Endodermal cell (in vitro differentiated cells): ENCODE data around the gene GLA. TPM values are rescaled to one million over a fixed set of nuclear protein-coding genes. Genes with fewer than 3 reads are reported as not detected.

ENCODE experiments used
- DNase-seq: peaks from one replicate; pipeline ENCODE4 v3.0.0-alpha.2; 2017
- H3K27ac ChIP-seq: 2 replicates; pipeline ENCODE4 v1.5.1; 2013; ENCODE audit warnings: mild to moderate bottlenecking, low read depth, low read length, moderate library complexity
- H3K27me3 ChIP-seq: 2 replicates; pipeline ENCODE4 v1.6.1; 2013; ENCODE audit warnings: mild to moderate bottlenecking, low read length, moderate library complexity; ENCODE audit not compliant: insufficient read depth, control insufficient read depth, poor library complexity, severe bottlenecking
- H3K36me3 ChIP-seq: 2 replicates; pipeline ENCODE4 v1.7.0; 2013; ENCODE audit warnings: mild to moderate bottlenecking, low read length, moderate library complexity; ENCODE audit not compliant: control insufficient read depth, insufficient read depth
- H3K4me1 ChIP-seq: one replicate; pipeline ENCODE4 v1.7.0; 2013; ENCODE audit warnings: low read length; ENCODE audit not compliant: control insufficient read depth, insufficient read depth
- H3K4me3 ChIP-seq: 2 replicates; pipeline ENCODE4 v1.5.1; 2013; ENCODE audit warnings: mild to moderate bottlenecking, low read length, moderate library complexity
- H3K9ac ChIP-seq: 2 replicates; pipeline ENCODE4 v1.6.1; 2013; ENCODE audit warnings: mild to moderate bottlenecking, low read length, moderate library complexity; ENCODE audit not compliant: poor library complexity, severe bottlenecking; ENCODE audit errors: extremely low read depth
- H3K9me3 ChIP-seq: 2 replicates; pipeline ENCODE4 v1.6.1; 2013; ENCODE audit warnings: mild to moderate bottlenecking, low read length, moderate library complexity; ENCODE audit not compliant: control insufficient read depth
- H3K27ac Mint-ChIP-seq: 2 replicates; pipeline ENCODE4 v1.8.0; 2020; ENCODE audit warnings: mixed read lengths
- H3K27me3 Mint-ChIP-seq: 2 replicates; pipeline ENCODE4 v1.8.0; 2021; ENCODE audit warnings: mild to moderate bottlenecking, mixed read lengths; ENCODE audit not compliant: insufficient read depth
- H3K36me3 Mint-ChIP-seq: 2 replicates; pipeline ENCODE4 v1.8.0; 2020; ENCODE audit warnings: low read depth, mixed read lengths
- H3K4me1 Mint-ChIP-seq: 2 replicates; pipeline ENCODE4 v1.8.0; 2020; ENCODE audit warnings: mixed read lengths
- H3K4me3 Mint-ChIP-seq: 2 replicates; pipeline ENCODE4 v1.8.0; 2020; ENCODE audit warnings: mild to moderate bottlenecking, moderate library complexity, mixed read lengths
- H3K9me3 Mint-ChIP-seq: 2 replicates; pipeline ENCODE4 v1.8.0; 2020; ENCODE audit warnings: mild to moderate bottlenecking, mixed read lengths
- WGBS, 2 experiments: methylation state at CpG; one replicate each; pipeline versions ENCODE4 v1.1.5 to v1.1.7; 2013; ENCODE audit warnings: missing lambda C conversion rate in 2 of 2, mixed read lengths in 1 of 2; ENCODE audit not compliant: insufficient coverage in 1 of 2, insufficient read length in 1 of 2; 5-methylcytosine and 5-hydroxymethylcytosine counted together
- total RNA-seq, 2 donors: library from RNA; stranded (reverse); fragmentation: NEBNext Ultra II Directional in 1 of 2; extraction: Animal tissue kit (Norgen Biotek cat#: 25700) in 1 of 2; gene quantifications; 2 replicates in 1 of 2; 3 replicates in 1 of 2; pipeline ENCODE4 v1.2.1, GENCODE V29; 2021
- TF ChIP-seq, protein P1 (sequence below): fragments of 200-600 bp; sonication (generic); conservative IDR thresholded peaks from 2 replicates; pipeline ENCODE4 v1.5.0; 2021; ENCODE audit warnings: antibody characterized with exemption, mild to moderate bottlenecking

The GLA gene
- total RNA-seq, 2 donors from 2014 or later: 33.2 to 35.9 TPM

DNA sequence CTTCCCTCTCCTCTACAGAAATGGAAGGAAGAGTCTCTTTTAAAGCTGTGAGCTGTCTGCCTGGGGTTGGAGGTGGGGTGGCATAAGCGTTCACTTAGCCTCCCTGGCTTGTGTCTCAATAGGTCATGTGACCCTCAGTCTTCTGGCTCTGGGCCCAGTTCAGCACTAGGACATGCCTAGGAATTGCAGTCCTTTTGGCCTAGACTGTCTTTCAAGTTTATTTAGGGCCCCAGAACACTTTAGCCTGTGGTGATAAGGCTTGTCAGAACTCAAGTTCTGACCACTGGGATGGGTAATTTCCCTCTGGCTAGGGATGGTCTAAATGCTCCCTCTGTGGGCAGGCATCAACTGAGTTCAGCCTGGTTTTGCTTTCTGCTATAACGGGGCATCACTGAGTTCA, 43.2 kb upstream of the GLA start:
- TF ChIP-seq, protein P1, sequence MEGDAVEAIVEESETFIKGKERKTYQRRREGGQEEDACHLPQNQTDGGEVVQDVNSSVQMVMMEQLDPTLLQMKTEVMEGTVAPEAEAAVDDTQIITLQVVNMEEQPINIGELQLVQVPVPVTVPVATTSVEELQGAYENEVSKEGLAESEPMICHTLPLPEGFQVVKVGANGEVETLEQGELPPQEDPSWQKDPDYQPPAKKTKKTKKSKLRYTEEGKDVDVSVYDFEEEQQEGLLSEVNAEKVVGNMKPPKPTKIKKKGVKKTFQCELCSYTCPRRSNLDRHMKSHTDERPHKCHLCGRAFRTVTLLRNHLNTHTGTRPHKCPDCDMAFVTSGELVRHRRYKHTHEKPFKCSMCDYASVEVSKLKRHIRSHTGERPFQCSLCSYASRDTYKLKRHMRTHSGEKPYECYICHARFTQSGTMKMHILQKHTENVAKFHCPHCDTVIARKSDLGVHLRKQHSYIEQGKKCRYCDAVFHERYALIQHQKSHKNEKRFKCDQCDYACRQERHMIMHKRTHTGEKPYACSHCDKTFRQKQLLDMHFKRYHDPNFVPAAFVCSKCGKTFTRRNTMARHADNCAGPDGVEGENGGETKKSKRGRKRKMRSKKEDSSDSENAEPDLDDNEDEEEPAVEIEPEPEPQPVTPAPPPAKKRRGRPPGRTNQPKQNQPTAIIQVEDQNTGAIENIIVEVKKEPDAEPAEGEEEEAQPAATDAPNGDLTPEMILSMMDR: no peak
- Histone ChIP-seq H3K27ac (no peak overlapping the region), H3K9ac (no peak overlapping the region), H3K4me1 (no peaks in the 10 kb centered on the region), H3K36me3 (no peaks in the 10 kb centered on the region), H3K9me3 (no peaks in the 10 kb centered on the region), H3K27me3 (no peaks in the 10 kb centered on the region), H3K4me3 (no peak overlapping the region)
- Mint-ChIP-seq H3K36me3 (peaks cover 38% of the 10 kb centered on the region), H3K4me1 (peaks cover 1% of the 10 kb centered on the region), H3K4me3 (no peak overlapping the region), H3K9me3 (peaks cover 54% of the 10 kb centered on the region), H3K27me3 (no peaks in the 10 kb centered on the region), H3K27ac (no peak overlapping the region)
- DNase-seq: no peak
- WGBS, 2 experiments: 96% methylated on average over 2 of the region's 2 CpGs; no CpG with 5 or more reads in 1 of the 2 experiments

DNA sequence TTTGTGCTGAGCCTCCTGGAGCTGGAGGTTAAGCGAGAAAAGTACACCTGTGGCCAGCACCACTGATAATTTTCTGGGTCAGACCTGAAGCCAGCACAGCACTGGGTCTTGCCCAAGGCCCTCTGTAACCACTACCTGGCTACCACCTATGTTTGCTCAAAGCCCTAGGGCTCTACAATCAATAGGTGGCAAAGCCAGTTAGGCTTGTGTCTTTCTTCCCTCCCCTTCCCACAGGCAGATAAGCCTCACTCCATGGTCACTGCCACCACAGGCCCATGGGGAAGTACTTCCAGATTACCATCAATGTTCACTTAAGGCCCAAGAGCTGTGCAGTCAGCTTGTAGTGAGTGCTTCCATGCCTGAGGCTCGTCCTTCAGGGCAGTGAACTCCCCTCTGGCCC, 42.4 kb upstream of the GLA start:
- H3K4me3 Mint-ChIP-seq: no peak overlapping the region
- H3K36me3 ChIP-seq: no peaks in the 10 kb centered on the region
- no peaks in the 10 kb centered on the region for H3K27me3 ChIP-seq
- H3K27ac Mint-ChIP-seq: no peak overlapping the region
- H3K4me1 Mint-ChIP-seq: peaks cover 1% of the 10 kb centered on the region
- H3K27me3 Mint-ChIP-seq: no peaks in the 10 kb centered on the region
- DNase-seq: no peak
- peaks cover 50% of the 10 kb centered on the region for H3K9me3 Mint-ChIP-seq
- H3K36me3 Mint-ChIP-seq: peaks cover 31% of the 10 kb centered on the region
- H3K9me3 ChIP-seq: no peaks in the 10 kb centered on the region
- WGBS, 2 experiments: 86% methylated on average over 2 of the region's 2 CpGs; no CpG with 5 or more reads in 1 of the 2 experiments
- H3K4me1 ChIP-seq: no peaks in the 10 kb centered on the region
- H3K9ac ChIP-seq: no peak overlapping the region
- H3K4me3 ChIP-seq: no peak overlapping the region
- H3K27ac ChIP-seq: no peak overlapping the region
- TF ChIP-seq, protein P1: no peak

DNA sequence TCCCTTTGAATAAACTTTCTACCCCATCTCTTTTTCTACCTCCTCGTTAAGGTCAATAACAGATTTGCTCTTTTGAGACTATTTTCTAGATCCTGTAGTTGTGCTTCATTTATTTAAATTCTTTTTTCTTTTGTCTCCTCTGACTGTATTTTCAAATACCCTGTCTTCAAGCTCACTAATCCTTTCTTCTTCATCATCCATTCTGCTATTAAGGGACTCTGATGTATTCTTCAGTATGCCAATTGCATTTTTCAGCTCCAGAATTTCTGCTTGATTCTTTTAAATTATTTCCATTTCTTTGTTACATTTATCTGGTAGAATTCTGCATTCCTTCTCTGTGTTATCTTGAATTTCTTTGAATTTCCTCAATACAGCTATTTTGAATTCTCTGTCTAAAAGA, 41.6 kb upstream of the GLA start:
- Mint-ChIP-seq H3K27me3 (no peaks in the 10 kb centered on the region), H3K36me3 (peaks cover 28% of the 10 kb centered on the region), H3K4me1 (peaks cover 1% of the 10 kb centered on the region), H3K4me3 (no peak overlapping the region), H3K9me3 (peaks cover 45% of the 10 kb centered on the region), H3K27ac (no peak overlapping the region)
- Histone ChIP-seq H3K27ac (no peak overlapping the region), H3K9ac (no peak overlapping the region), H3K4me1 (no peaks in the 10 kb centered on the region), H3K9me3 (no peaks in the 10 kb centered on the region), H3K36me3 (no peaks in the 10 kb centered on the region), H3K4me3 (no peak overlapping the region), H3K27me3 (no peaks in the 10 kb centered on the region)
- no peak for DNase-seq
- 100% methylated on average over 1 of the region's 1 CpG; no CpG with 5 or more reads in 1 of the 2 experiments for WGBS, 2 experiments
- TF ChIP-seq, protein P1: no peak
